GM18867 (cell line): ENCODE measurements around the gene CHCT1.

Experiments
- ATAC-seq: cut with Tn5 transposase; IDR thresholded peaks from one replicate; pipeline ENCODE4 v1.9.1; 2021; ENCODE audit warnings: mild to moderate bottlenecking, moderate library complexity; ENCODE audit not compliant: unreplicated experiment

Gene CHCT1

DNA sequence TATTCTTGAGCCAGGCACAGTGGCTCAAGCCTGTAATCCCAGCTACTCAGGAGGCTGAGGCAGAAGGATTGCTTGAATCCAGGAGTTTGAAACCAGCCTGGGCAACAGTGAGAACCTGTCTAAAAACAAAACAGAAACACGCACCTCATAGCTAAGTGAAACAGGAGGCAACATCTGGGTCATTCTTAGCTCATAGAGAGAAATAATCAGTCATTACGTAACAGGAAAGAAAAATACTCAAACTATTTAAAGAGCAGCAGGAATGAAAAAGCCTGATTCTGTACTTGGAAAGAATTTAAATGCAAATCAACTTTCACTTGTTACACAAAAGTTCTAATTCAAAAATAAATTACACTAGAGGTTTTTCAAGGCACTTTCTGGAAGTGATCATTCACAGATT, 17.2 kb downstream of the CHCT1 start:
- ATAC-seq = no peak

DNA sequence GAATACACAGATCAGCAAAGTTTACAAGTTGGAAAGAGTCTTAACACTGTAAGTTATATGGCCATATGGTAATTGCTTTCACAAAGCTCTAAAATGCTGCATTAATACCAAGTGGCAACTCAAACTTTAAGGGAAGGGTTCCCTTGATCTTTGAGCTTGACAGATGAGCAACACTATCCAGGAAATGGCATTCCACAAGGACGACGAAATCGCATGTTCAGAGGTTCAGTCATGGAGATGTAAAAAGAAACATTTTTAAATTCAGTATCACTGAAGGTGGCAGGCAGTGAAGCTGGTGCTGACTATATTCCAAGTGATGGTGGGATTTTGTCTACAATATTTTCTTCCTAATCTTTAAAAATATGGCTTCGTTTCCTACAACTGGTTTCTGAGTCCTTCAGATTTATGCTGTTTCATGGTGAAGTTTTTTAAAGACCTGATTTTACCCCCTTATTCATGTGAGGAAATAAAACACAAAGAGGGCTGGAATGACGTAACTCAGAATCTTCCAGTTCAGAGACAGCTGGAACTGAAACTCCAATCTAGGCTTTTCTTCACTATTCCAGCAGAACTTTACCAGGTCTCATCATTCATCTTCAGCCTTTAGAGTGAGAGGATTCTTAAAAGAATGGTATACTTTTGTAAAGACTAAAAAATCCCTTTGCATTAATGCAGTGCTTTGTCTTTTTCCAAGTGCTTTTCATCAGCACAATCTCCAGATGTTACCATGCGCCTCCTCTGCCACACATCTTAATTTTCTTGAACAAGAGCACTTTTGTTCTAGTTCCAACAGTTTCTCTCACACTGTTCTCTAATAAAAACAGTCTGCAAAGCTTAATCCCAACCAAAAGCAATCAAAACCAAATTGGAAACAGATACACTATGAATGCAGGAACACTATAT, 20.2 kb downstream of the CHCT1 start:
- ATAC-seq = no peak

DNA sequence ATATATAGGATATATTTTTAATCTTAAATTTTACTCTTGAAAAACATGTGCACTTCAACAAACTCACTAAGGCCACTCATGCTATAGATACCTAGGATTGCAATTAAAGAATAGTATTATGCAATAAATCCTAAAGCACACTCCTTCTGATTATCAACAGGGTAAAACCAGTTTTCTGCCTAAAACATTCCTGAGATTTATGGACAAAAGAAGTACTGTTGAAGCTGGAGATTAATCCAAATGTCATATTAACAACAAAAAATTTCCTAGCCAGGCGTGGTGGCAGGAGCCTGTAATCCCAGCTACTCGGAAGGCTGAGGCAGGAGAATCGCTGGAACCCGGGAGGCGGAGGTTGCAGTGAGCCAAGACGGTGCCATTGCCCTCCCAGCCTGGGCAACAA, 21.4 kb downstream of the CHCT1 start:
- ATAC-seq = no peak

DNA sequence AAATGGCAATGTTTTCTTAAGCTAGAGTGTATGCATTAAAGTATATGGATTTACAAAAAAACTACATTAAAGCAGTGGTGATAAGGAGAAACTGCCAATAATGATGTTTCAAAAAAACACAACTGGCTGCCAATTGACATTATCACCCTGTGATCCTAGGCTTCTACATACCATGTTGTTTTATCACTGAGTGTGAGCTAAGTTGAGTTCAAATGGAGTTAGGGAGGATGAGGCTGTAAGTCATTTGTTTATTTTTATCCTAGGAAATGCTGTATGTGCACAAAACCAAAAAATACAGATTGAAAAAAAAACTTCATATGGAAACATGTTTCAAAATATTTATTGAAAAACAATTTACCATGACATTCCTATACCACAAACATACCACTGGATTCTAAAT, 22.9 kb downstream of the CHCT1 start:
- no peak for ATAC-seq

DNA sequence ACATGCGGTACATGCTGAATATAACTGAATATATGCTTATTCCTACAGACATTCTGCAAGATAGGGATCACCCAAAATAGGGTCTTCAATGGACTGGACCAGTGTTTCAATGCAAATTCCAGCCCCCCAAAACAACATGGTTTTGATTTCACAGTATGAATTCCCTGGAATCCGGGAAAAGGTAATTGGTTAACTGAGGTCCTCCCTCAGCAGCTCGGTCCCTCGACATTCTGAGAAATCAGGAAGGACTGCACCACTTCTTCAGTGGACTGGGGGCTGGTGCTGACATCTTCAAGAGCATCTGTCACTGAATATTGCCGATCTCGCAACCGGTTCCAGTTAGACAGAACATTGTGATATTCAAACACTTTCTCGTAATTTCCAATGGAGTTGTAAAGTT, 25.1 kb downstream of the CHCT1 start:
- no peak for ATAC-seq

DNA sequence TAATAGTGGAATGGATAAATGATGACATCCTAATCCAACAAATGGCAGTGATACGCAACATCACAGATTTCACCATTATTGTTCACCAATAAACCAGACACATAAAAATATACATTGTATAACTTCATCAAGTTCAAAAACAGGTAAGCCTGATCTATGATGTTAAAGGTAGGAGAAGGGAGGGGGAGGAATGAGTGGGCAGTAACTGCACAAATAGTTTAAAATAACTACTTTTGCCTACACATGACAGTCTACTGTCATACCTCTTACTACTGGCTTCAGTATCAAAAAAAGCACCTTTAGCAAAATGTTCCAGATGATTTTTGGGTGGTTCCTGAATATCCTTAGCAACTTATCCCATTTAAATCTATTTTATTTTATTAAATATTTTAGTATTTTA, 28.8 kb downstream of the CHCT1 start:
- no peak for ATAC-seq

DNA sequence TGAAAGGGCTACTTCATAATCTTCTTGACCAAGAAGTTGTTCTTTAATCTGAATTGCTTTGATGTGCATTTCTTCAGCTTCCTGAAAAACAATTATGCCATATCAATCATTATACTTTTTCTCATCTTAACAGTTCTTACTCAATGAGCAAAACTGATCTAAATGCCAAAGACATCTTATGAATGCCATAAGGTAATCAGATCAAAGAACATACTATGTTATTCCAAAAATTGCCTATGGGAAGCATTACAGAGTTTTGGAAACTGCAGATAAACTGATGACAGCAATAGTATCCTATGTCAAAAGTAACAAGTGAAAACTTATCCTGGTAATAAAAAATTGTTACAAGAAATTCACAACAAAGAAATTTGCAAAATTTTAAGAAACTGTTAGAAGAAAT, 29.7 kb downstream of the CHCT1 start:
- no peak for ATAC-seq

DNA sequence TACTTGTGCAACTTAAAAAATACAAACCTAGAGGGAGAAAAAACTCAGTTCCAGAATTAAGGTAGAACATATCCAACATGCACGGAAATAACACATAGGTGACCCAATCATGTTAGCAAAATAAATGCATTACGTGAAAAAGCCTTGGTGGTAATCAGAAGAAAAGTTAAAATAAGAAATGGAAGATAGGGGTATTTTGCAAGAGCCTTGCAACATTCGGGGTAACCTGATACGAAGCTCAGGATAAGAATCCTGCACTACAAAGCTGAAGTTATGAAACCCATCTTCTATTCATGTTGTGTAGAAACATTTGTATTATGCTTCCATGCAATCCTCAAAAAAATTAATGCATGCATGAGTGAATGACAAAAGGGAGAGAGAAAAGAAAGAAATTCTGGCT, 33.1 kb downstream of the CHCT1 start:
- no peak for ATAC-seq

DNA sequence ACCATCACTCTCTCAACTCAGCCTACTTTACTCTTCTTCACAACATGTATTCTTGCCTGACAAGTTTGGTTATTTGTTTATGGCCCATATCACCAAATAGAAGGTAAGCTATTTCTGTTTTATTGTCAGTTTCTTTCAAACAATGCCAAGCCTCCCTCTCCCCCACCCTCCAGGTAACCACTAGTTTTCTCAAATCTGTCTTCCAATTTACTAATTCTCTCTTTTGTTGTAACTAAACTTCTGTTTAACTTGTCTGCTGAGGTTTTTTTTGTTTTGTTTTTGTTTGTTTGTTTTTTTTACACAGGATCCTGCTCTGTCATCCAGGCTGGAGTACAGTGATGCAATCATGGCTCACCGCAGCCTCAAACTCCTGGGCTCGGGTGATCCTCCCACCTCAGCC, 34.9 kb downstream of the CHCT1 start:
- no peak for ATAC-seq

DNA sequence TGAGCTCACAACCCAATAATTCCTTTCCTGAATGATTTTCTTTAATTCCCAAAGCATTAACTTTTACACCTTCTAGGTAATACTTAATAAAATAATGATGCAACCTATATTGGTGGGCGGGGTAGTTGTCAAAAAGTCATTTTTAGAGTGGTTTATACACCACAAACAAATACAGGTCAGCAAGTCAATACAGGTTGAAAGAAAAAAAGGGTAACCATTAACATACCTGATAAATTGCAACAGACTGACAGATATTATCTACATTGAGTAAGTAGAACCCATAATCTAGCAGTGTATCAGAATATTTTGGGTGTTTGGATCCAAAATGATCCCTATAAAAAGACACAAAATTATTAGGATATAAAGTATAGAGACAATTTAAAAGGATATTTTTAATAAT, 39.3 kb downstream of the CHCT1 start:
- ATAC-seq = no peak

DNA sequence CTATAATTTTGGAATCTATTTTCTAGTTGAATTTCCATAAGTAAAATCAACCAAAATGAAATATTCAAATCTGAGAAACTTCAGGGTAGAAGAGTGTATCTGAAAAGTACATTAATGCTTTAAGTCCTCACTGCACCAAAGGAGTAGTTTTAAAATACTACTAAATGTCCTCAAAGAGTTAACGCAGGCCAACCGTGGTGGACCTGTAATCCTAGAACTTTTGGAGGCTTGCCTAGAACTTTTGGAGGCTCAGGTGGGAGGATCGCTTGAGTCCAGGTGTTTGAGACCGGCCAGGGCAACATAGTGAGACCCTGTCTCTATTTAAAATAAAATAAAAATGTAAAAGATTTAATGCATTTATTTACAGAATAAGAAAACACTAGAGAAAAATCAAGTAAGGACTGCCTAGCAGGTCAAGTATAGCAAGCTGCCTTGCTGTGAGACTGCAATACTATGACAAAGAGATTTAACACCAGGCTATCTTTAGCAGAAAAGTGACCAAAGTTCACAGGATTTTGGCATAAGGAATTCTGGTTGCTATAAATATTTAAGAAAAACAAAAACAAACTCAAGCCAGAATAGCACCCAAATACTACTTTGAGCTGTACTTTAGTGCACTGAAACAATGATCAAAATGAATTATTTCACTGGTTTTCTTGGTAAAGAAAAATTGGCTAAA, 41.0 kb downstream of the CHCT1 start:
- no peak for ATAC-seq

DNA sequence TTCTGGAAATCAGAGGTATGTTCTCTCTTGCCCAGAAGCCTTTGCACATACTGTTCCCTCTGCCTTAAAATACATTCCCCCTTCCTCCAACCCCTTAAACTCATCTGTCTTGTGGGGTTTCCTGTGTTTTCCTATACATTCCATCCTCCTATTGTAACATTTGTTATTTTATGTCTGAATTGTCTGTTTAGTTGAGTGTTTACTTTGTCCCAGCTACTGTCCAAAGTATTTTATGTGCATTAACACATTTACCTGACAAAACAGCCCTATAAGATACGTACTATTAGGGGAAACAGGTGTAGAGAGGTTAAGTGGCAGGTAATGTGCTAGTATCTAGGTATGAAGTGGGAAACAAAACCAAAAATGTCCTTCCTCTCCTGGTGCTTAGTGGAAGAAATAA, 42.1 kb downstream of the CHCT1 start:
- no peak for ATAC-seq

DNA sequence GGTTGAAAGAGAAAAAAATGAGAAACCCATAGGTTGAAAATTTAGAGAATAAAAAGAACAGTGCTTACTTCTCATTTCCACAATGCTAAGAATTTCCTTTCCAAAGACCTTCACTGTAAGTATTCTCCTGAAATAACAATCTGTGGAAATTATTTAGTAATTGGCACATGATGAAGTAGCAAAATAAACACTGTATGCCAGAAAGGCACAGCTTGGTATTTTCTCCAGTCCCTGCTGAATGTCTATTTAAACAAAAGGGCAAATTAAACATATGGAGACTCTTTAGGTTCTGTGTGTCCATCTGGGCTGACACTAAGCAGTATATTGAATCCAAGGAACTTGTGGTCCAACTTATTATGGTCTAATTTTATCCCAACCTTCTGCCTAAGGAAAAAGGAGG, 46.1 kb downstream of the CHCT1 start:
- no peak for ATAC-seq

DNA sequence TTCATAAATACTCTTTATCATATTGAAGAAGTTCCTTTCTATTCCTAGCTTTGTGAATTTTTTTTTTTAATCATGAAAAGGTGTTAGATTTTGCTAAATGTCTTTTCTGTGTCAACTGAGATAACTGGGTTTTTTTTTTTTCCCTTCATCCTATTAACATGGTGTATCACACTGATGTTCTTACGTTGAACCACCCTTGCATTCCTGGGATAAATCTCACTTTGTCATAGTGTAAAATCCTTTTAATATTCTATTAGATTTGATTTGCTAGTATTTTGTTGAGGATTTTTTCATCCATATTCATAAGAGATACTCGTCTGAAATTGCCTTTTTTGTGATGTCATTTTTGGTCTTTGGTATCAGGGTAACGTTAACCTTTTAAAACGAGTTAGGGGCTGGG, 49.2 kb downstream of the CHCT1 start:
- ATAC-seq = no peak

DNA sequence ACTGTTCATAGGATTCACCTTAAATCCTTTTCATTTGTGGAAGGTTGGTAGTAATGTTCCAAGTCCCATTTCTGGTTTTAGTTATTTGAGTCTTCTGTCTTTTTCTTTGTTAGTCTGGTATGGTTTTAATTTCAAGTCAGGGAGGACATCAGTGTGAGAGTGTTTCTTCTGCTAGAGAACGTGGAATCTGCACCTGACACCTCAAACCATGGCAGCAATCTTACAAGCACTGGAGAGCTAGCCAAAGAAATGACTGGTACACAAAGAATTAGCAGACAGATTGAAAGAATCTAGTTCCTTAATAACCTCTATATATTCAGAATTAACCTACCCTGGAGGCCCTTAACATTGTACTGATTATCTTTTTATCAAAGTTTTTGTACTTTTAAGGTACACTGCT, 50.2 kb downstream of the CHCT1 start:
- ATAC-seq = no peak

DNA sequence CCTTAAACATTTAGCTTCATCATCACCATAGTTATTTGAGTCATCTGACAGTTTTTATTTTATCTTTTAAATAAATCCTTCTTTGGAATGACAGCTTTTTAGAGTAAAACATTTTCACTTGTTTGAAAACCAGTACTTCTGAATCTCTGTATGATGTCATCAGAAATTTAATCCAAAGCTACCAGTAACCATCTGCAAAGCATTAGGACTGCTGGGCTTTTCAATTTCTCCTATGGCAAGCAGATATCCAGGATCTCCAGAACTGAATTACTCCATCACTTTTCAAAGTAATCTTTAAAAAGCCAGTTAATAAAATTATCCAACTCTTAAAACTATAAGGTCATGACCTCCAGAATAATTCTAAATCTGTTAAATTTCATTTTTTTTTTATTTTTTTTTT, 51.5 kb downstream of the CHCT1 start:
- ATAC-seq = no peak
